ENCODE data around the gene NEURL1.

DNA sequence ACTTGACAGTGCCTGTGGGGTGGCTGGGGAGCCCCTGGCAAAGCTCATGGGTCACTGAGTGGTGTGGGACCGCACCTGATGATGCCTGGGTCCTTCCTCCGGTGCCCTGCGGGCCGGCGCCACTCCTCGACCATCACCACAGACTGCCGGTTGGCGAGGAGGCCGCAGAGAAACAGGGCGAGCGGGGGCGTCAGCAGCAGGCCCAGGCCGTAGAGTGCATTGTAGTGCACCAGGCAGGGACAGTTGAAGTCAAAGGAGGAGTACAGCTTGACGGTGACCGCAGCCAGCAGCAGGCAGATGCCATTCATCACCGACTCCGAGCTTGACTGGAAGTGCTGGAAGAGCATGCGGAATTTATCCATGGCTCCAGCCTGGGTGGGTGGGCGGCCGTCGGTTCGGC is 14.8 kb upstream of the NEURL1 start:
- TF ChIP-seq CTCF (IDR thresholded peaks at IDR 0.05; ENCODE audit: extremely low read depth in 1 of 2, insufficient read depth in 1 of 2, low read depth in 1 of 2, low read length in 2 of 2) (no peak), FOS (IDR thresholded peaks at IDR 0.05; ENCODE audit: borderline replicate concordance, insufficient read depth, low read length) (no peak)

Data from endothelial cell of umbilical vein (primary cell).